HL-60/S4 treated with phorbol 12-myristate 13-acetate at 8.2 ng/mL for 4 days and 3 days (cell line): ENCODE data around the gene ITGA11.

Experiments
- in situ Hi-C: fragments of 300-500 bp; cut with MboI; formaldehyde crosslinking; loops from 2 replicates; pipeline ENCODE4 v1.15.0; 2022; ENCODE audit warnings: low sequenced_read_pairs

The ITGA11 gene

DNA sequence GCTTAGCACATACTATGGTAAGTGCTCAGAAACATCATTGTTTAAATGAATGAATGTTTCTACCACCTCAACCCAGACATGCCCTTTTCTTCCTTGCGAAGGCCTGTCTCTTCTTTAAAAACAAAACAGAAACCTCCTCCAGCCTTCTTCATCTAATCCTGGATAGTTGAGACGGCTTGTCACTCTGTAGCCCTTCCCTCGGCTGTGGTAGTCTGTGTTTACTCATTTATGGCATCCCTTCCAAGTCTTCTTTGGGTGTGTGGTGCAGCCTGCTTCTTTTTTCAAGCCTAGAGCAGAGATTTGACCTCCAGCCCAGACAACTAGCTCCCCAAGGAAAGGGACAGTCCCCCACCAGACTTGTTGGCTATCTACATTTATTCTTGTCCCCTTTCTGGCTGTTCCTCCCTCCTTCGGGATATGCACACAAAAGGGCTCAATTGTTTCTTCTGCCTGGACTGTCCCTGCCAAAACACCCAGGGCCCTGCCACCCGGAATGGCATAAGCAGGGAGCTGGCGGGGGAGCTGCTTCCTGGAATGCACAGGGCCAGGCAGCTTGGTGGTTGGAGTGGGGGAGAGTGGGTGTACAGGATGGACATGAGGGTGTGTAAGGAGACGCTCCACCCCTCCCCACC is 67.8 kb downstream of the ITGA11 start:
- in situ Hi-C loops: no loop called here

- in situ Hi-C loops: no loop called here
These were observed 68.6 kb downstream of the ITGA11 start for GRCh38 chr15:68363353-68363752.

GRCh38 chr15:68362537-68363126 is 69.3 kb downstream of the ITGA11 start:
- in situ Hi-C loops: no loop called here

DNA sequence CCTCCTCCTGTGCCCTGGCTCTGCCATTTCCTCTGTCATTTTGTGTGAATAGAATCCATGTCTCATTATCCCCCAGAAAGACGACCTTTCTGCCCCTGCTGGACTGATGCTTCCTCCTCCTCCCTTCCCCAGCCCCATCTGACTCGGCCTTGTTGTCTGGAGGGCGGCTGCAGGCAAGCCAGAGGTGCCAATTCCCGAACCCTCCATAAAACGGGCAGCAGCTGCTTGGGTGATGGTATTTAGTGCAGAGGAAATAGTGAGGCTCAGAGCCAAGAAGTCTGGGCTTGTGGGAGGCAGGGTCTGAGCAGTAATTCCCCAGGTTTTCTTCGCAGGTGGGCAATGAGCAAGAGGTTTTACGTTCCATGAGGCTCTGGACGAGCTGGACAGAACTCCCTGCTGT is 71.2 kb downstream of the ITGA11 start:
- in situ Hi-C loops: no loop called here

GRCh38 chr15:68356778-68357177 is 75.2 kb downstream of the ITGA11 start:
- in situ Hi-C loops: no loop called here

DNA sequence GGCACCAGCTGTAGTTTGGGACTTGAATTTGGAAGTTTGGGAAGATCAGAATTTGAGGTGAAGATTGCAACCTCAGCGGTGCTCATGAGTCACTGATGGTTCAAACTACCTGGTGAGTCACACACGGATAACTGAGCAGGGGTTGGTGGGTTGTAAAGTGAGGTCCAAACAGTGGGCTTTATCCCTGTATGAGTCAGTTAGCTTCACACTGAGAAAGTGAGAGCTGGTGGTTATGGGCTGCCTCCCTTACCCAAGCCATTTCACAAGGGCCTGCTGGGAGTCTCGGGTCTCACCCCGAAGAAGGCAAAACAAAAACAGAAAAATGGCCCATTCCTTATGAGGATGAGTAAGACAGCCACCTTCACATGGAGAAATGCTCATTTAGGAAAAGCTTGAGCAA is 77.0 kb downstream of the ITGA11 start:
- in situ Hi-C loops: no loop called here

DNA sequence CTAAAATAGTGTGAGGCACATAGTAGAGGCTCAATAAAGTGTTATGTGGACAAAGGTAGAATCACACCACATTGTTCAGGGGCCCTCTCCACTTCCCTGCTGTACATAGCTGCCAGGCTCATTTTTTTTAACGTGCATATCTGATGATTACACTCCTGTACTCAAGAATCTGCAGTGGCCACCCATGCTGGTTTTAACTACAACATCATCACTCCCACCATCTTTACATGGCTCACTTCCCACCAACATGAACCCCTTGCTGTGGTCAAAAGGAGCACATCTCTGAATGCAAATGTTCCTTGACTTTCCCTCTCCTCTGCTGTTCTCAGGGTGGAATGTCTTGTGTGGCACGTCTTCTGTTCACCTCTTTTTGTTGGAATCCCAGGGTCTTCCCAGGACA is 77.7 kb downstream of the ITGA11 start:
- in situ Hi-C loops: no loop called here

DNA sequence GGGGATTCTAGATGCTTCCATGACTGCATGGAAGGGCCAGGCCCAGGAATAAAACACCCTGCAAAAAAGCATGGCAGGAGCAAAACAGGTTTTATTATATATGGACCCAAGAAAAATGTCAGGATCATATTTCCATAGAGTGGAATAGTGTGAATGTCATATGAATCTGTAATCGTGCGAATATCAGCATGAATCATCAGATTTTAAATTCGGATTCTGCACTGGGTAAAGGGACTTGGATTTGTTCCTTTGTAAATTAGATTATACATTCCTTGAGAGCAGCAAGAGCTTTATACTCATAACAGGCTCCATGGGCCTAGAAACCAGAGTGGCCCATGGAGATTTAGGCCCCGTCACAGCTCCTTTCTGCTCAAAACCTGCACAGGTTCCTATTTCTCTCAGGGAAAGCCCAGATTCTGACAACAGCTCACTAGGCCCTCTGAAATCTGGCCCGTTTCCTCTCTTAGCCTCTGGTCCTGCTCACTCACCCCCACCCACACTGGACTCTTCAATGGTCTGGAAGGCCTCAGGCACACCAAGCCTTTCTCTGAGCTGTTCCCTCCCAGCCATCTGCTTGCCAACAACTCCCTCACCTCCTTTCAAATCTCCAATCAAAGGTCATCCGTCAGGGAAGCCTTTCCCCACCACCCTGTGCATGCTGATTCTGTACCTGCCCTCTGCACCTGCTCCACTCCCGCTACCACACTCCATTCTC is 78.4 kb downstream of the ITGA11 start:
- in situ Hi-C loops: no loop called here

DNA sequence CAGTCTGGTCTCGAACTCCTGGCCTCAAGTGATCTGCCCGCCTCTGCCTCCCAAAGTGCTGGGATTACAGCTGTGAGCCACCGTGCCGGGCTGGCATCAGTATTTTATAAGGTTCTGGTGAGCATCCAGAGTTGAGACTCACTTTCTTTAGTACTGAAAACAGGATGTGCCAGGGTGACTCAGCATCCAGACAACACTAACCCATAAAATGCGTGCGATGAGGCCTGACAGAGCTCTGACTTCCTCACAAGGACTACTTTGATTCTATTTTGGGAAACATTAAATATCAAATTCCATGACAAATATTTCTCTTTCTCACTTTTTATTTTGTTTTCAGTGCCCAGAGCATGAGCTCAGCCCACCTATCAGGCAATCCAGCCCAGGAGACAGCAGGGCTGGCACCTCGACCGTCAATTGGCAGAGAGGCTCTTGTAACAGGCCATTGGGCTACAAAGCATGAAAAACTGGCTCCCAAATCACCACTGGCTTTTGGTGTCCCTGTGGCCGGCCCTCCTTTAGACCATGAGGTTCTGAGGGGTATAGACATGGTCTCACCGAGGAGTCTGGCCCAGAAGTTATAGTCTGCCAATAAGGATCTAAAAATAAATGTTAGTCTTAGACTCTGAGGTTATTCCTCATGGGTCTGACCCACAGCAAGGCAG is 79.4 kb downstream of the ITGA11 start:
- in situ Hi-C loops: no loop called here

DNA sequence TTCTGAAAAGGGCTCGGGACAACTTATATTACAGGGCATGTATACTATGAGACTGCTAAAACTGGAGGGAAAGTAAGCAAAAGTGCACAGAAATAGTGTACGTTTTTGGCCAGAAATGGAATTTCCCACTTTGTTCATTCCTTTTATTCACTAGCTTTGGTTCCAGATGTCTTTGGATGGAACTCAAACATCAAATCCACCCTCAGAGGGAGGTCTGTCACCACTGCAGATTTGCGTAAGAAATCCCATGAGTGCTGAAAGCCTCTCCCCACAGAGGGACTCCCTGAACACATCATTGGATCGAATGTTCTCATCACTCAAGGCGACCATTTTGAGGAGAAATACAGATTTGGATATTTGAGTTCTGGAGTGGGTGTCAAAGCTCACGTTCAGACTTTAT is 82.8 kb downstream of the ITGA11 start:
- in situ Hi-C loops: no loop called here

- in situ Hi-C loops: no loop called here
These were observed 83.4 kb downstream of the ITGA11 start for GRCh38 chr15:68348606-68349005.

DNA sequence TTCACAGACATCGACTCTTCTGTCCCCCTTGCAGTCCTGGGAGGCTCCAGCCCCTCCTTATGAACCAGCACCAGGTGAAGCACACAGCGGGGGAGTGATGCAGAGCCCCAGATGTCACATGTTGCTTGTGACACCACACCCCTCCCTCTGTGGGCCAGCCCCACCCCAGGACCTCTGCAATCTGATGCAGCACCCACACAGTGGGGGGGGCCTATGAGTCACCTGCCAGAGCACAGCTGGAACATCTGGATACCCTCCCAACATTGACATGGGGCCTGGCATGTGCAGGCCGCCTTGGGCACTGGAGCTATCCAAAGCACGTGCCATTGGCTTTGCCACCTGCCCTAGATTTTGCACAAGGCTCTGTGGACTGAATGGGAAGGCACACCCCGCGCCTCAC is 83.9 kb downstream of the ITGA11 start:
- in situ Hi-C loops: no loop called here

- in situ Hi-C loops: no loop called here
These were observed 84.6 kb downstream of the ITGA11 start for GRCh38 chr15:68347392-68347791.

DNA sequence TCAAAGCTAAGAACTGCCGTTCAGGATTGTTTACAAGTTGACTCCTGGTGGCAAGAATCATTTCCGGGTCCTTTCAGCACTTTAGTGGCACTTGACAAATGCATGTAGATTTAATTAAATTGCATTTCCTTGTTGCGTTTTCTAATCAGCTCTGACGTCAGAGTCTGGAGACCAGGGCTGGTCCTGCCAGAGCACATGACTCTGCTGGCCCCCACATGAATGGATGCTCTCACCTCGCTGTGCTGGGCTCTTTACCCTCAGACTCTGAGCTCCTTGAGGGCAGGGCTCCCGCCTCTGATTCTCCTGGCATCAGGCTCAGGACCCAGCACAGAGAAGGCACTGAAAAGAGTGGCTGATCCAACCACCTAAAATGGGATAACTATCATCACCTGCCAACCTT is 85.0 kb downstream of the ITGA11 start:
- in situ Hi-C loops: no loop called here

DNA sequence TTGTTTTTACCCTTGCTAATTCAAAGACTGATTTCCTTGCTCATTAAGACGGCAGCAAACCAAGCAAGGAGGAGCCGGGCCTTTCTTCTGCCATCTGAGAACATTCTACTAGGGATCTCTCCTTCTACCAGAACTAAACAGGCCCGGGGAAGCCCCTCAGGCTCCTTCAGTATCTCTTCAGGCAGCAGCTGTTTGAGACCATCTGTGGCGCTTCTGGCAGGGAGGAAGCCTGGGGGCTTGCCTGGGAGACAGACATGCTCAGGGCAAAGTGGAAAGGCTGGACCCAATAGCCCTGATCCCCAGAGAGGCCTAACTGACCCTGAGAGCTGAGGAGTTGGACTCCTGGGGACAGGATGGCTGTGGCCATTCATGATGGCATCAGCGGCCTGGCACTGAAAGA is 86.5 kb downstream of the ITGA11 start:
- in situ Hi-C loops: no loop called here

- in situ Hi-C loops: no loop called here
These were observed 87.4 kb downstream of the ITGA11 start for GRCh38 chr15:68344600-68344999.

- in situ Hi-C loops: no loop called here
These were observed 88.3 kb downstream of the ITGA11 start for GRCh38 chr15:68343579-68344225.

- in situ Hi-C loops: no loop called here
These were observed 89.9 kb downstream of the ITGA11 start for GRCh38 chr15:68341760-68342725.

- in situ Hi-C loops: no loop called here
These were observed 91.0 kb downstream of the ITGA11 start for GRCh38 chr15:68340726-68341671.
